Endothelial cell of umbilical vein (primary cell): ENCODE measurements around the gene MAPT.

Source experiments
- EZH2 ChIP-seq: IDR thresholded peaks from 2 replicates; pipeline ENCODE4 v1.6.1; 2012; ENCODE audit warnings: borderline replicate concordance, low read depth, mild to moderate bottlenecking, moderate library complexity, low read length, inconsistent platforms; ENCODE audit not compliant: severe bottlenecking
- FOS ChIP-seq: IDR thresholded peaks from 2 replicates; pipeline ENCODE4 v1.6.1; 2011; ENCODE audit warnings: mild to moderate bottlenecking, low read length, moderate library complexity, borderline replicate concordance; ENCODE audit not compliant: insufficient read depth
- MAX ChIP-seq: IDR thresholded peaks from 2 replicates; pipeline ENCODE4 v1.6.1; 2011; ENCODE audit not compliant: insufficient read depth, insufficient read length
- POLR2A ChIP-seq: IDR thresholded peaks from 2 replicates; pipeline ENCODE4 v1.6.1; 2012; ENCODE audit warnings: low read depth, mild to moderate bottlenecking, control low read depth, low read length
- POLR2AphosphoS5 ChIP-seq: IDR thresholded peaks from 2 replicates; pipeline ENCODE4 v1.6.1; 2012; ENCODE audit warnings: low read depth, mild to moderate bottlenecking, control low read depth, low read length, moderate library complexity; ENCODE audit not compliant: insufficient read depth
- TF ChIP-seq, protein P1 (sequence below), 2 donors: IDR thresholded peaks; 1 replicate in 1 of 2; 2 replicates in 1 of 2; pipeline ENCODE4 v1.5.1; 2011; ENCODE audit warnings: low read length in 2 of 2, mild to moderate bottlenecking in 2 of 2, moderate library complexity in 2 of 2, control low read depth in 1 of 2, inconsistent platforms in 1 of 2, low read depth in 1 of 2; ENCODE audit not compliant: insufficient read depth in 1 of 2; ENCODE audit errors: extremely low read depth in 1 of 2

DNA sequence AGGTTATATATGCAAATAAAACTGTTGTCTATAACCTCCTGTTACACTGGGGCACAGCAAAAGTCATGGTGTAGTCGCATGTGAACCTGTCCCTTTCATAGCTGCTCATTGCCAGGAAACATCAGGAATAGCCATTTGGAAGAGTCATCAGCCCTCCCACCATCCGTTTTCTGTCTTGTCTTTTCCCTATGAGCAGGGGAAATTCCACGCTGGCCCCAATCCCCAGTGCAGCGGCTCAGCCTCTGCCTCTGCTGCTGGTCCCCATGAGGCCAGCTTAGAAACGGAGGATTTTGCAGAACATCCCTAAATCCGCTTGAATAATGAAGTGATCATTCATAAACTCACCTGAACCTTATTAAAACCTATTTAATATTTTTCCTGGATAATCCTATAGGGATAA is 10.5 kb downstream of the MAPT start:
- TF ChIP-seq, protein P1, sequence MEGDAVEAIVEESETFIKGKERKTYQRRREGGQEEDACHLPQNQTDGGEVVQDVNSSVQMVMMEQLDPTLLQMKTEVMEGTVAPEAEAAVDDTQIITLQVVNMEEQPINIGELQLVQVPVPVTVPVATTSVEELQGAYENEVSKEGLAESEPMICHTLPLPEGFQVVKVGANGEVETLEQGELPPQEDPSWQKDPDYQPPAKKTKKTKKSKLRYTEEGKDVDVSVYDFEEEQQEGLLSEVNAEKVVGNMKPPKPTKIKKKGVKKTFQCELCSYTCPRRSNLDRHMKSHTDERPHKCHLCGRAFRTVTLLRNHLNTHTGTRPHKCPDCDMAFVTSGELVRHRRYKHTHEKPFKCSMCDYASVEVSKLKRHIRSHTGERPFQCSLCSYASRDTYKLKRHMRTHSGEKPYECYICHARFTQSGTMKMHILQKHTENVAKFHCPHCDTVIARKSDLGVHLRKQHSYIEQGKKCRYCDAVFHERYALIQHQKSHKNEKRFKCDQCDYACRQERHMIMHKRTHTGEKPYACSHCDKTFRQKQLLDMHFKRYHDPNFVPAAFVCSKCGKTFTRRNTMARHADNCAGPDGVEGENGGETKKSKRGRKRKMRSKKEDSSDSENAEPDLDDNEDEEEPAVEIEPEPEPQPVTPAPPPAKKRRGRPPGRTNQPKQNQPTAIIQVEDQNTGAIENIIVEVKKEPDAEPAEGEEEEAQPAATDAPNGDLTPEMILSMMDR (IDR thresholded peaks at IDR 0.05; ENCODE audit: extremely low read depth in 1 of 2, insufficient read depth in 1 of 2, low read depth in 1 of 2, low read length in 2 of 2): no peak
- TF ChIP-seq FOS: no peak
- TF ChIP-seq POLR2A: no peak
- TF ChIP-seq EZH2: no peak
- TF ChIP-seq MAX: no peak
- no peak for TF ChIP-seq POLR2AphosphoS5
